HepG2 (cell line): ENCODE measurements around the gene ELP5. TPM values are rescaled to one million over a fixed set of nuclear protein-coding genes. Genes with fewer than 3 reads are reported as not detected.

ENCODE experiments used
- CBX5 ChIP-seq: sonication (generic); formaldehyde crosslinking; IDR thresholded peaks from 2 replicates; pipeline ENCODE4 v1.4.0; 2020; ENCODE audit warnings: missing genetic modification reagents, borderline replicate concordance
- EZH2 ChIP-seq: conservative IDR thresholded peaks from 2 replicates; pipeline ENCODE4 v1.6.1; 2012; ENCODE audit warnings: mild to moderate bottlenecking, low read depth, low read length, moderate library complexity
- FOXA3 ChIP-seq: IDR thresholded peaks from 2 replicates; pipeline ENCODE4 v1.6.1; 2016; ENCODE audit warnings: missing genetic modification reagents, missing compliant biosample characterization
- HIVEP1 ChIP-seq: sonication (generic); formaldehyde crosslinking; IDR thresholded peaks from 2 replicates; pipeline ENCODE4 v1.4.0; 2020; ENCODE audit warnings: mild to moderate bottlenecking, missing genetic modification reagents
- HNF4A ChIP-seq: sonication (generic); formaldehyde crosslinking; IDR thresholded peaks from 2 replicates; pipeline ENCODE4 v1.4.0; 2020; ENCODE audit warnings: missing genetic modification reagents
- HNRNPL ChIP-seq: fragments of 200-400 bp; formaldehyde crosslinking; IDR thresholded peaks from 2 replicates; pipeline ENCODE4 v1.6.1; 2017; ENCODE audit warnings: mild to moderate bottlenecking, low read depth, low read length
- KAT8 ChIP-seq: IDR thresholded peaks from 2 replicates; pipeline ENCODE4 v1.6.1; 2016; ENCODE audit warnings: missing genetic modification reagents, missing compliant biosample characterization
- MTF1 ChIP-seq: sonication (generic); formaldehyde crosslinking; IDR thresholded peaks from 2 replicates; pipeline ENCODE4 v1.5.0; 2020; ENCODE audit warnings: missing genetic modification reagents
- MYC ChIP-seq: sonication (generic); formaldehyde crosslinking; IDR thresholded peaks from 2 replicates; pipeline ENCODE4 v1.9.0; 2021; ENCODE audit warnings: missing genetic modification reagents, borderline replicate concordance
- NBN ChIP-seq: fragments of 450-650 bp; conservative IDR thresholded peaks from 2 replicates; pipeline ENCODE4 v1.6.1; 2017
- PAWR ChIP-seq: sonication (generic); formaldehyde crosslinking; IDR thresholded peaks from 2 replicates; pipeline ENCODE4 v1.4.0; 2020; ENCODE audit warnings: missing genetic modification reagents, mild to moderate bottlenecking, borderline replicate concordance
- POGZ ChIP-seq: sonication (generic); formaldehyde crosslinking; IDR thresholded peaks from 2 replicates; pipeline ENCODE4 v1.4.0; 2020; ENCODE audit warnings: mild to moderate bottlenecking, missing genetic modification reagents
- SNAI1 ChIP-seq: sonication (generic); formaldehyde crosslinking; IDR thresholded peaks from 2 replicates; pipeline ENCODE4 v1.5.0; 2020; ENCODE audit warnings: mild to moderate bottlenecking, missing genetic modification reagents, borderline replicate concordance
- SOX6 ChIP-seq, 2 experiments: fragments of 450-650 bp in 1 of 2; sonication (generic) in 1 of 2; formaldehyde crosslinking in 1 of 2; IDR thresholded peaks; 2 replicates each; pipeline versions ENCODE4 v1.4.0 to v1.6.1; 2017 to 2020; ENCODE audit warnings: antibody characterized with exemption in 1 of 2, mild to moderate bottlenecking in 1 of 2, missing genetic modification reagents in 1 of 2
- ZNF260 ChIP-seq: sonication (generic); formaldehyde crosslinking; IDR thresholded peaks from 2 replicates; pipeline ENCODE4 v1.4.0; 2020; ENCODE audit warnings: missing genetic modification reagents, low read depth, mild to moderate bottlenecking, borderline replicate concordance
- ZNF335 ChIP-seq: sonication (generic); formaldehyde crosslinking; IDR thresholded peaks from 2 replicates; pipeline ENCODE4 v1.4.0; 2020; ENCODE audit warnings: missing genetic modification reagents
- ZNF33B ChIP-seq: sonication (generic); formaldehyde crosslinking; IDR thresholded peaks from 2 replicates; pipeline ENCODE4 v1.5.1; 2020; ENCODE audit warnings: mild to moderate bottlenecking, missing genetic modification reagents
- ZNF441 ChIP-seq: sonication (generic); formaldehyde crosslinking; IDR thresholded peaks from 2 replicates; pipeline ENCODE4 v1.7.0; 2021; ENCODE audit warnings: missing genetic modification reagents, borderline replicate concordance
- ZNF564 ChIP-seq: sonication (generic); formaldehyde crosslinking; IDR thresholded peaks from 2 replicates; pipeline ENCODE4 v1.8.1; 2023; ENCODE audit warnings: mild to moderate bottlenecking, missing genetic modification reagents
- ZNF83 ChIP-seq: sonication (generic); formaldehyde crosslinking; IDR thresholded peaks from 2 replicates; pipeline ENCODE4 v1.4.0; 2020; ENCODE audit warnings: missing genetic modification reagents, mild to moderate bottlenecking, borderline replicate concordance
- ZNF839 ChIP-seq: sonication (generic); formaldehyde crosslinking; IDR thresholded peaks from 2 replicates; pipeline ENCODE4 v1.4.0; 2020; ENCODE audit warnings: missing genetic modification reagents, mild to moderate bottlenecking, borderline replicate concordance
- polyA plus RNA-seq, 8 experiments: library from polyadenylated mRNA; depleted of rRNA in 3 of 8; stranded (reverse) in 7 of 8; unstranded in 1 of 8; fragments of >200 nt; fragmentation: Illumina TruSeq in 4 of 8; extraction: Trizol in 4 of 8; gene quantifications; 2 replicates each; pipeline versions ENCODE4 v1.2.1 to v1.2.3, GENCODE V29; 2011 to 2016; ENCODE audit warnings: low read depth in 4 of 8, missing spikeins in 1 of 8, mixed read lengths in 1 of 8; ENCODE audit not compliant: insufficient read depth in 1 of 8
- total RNA-seq, 5 experiments: library from RNA; depleted of rRNA; stranded (reverse); fragments of >200 nt; fragmentation: Illumina TruSeq; extraction: Trizol; gene quantifications; 2 replicates each; pipeline ENCODE4 v1.2.3, GENCODE V29; 2016; ENCODE audit warnings: low read depth in 1 of 5
- TF ChIP-seq, protein P1 (sequence below): sonication (generic); formaldehyde crosslinking; IDR thresholded peaks from 2 replicates; pipeline ENCODE4 v1.5.0; 2020; ENCODE audit warnings: missing genetic modification reagents, mild to moderate bottlenecking, borderline replicate concordance
- TF ChIP-seq, protein P2 (sequence below): conservative IDR thresholded peaks from 2 replicates; pipeline ENCODE4 v1.6.1; 2018; ENCODE audit warnings: missing genetic modification reagents
- TF ChIP-seq, protein P3 (sequence below): sonication (generic); formaldehyde crosslinking; IDR thresholded peaks from 2 replicates; pipeline ENCODE4 v1.4.0; 2020; ENCODE audit warnings: low read depth, mild to moderate bottlenecking, missing genetic modification reagents
- TF ChIP-seq, protein P4 (sequence below): sonication (generic); formaldehyde crosslinking; IDR thresholded peaks from 2 replicates; pipeline ENCODE4 v1.5.0; 2020; ENCODE audit warnings: missing genetic modification reagents

The ELP5 gene
- total and polyA plus RNA-seq, 2 of the 13 experiments (the other 11 are each of a cell fraction or from before 2014, with no cell fraction given) = 67.6 to 69.8 TPM

DNA sequence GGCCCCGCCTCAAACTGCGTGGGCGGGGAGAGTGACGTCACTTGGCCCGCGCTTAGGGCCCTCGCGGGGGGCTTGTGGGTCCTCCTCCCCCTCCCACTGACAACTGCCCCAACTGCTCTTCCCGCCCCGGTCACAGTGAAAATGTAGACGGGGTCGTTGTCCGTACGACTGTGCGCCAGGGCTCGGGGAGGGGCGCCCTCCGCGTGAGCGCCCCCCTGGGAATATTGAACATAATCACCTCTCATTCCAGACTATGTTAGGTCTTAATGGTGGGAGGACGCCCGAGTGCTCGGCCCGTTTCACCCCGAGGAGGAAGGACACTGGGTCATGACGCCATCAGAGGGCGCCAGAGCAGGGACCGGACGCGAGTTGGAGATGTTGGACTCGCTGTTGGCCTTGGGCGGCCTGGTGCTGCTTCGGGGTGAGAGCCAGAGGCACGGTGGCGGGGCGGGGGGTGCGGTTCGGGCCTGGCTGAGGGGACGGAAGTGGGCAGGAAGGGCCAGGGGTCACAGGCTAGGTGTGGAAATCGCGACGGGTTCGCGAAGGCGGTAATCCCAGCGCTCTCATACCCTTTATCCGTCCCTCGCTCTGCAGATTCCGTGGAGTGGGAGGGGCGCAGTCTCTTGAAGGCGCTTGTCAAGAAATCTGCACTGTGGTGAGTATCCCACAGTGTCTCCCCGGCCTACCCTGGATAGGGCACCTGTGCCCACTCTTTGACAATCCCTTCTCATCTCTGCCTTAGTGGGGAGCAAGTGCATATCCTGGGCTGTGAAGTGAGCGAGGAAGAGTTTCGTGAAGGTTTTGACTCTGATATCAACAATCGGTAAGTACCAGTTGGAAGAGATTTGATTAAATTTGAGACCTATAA lies at the start of gene ELP5 (continued):
- TF ChIP-seq ZNF335 (CRISPR knock-in tag) (peak; percentile 65; the same call in 1 of the 2 replicates), PAWR (no peak), EZH2 (no peak), HIVEP1 (CRISPR knock-in tag) (peak; percentile 78), HNF4A (CRISPR knock-in tag) (peak; percentile 68), HNRNPL (no peak), MTF1 (CRISPR knock-in tag) (no peak), FOXA3 (CRISPR knock-in tag) (peak; percentile 55), ZNF83 (no peak), KAT8 (CRISPR knock-in tag) (peak; percentile 91), MYC (CRISPR knock-in tag) (peak; percentile 81; the same call in 1 of the 2 replicates), CBX5 (peak; percentile 82; the same call in 1 of the 2 replicates), NBN (no peak), POGZ (CRISPR knock-in tag) (peak; percentile 85), ZNF441 (no peak; the same call in 1 of the 2 replicates), ZNF839 (CRISPR knock-in tag) (no peak), SOX6 (IDR thresholded peaks at IDR 0.05) (no peak), SOX6 (CRISPR knock-in tag; IDR thresholded peaks at IDR 0.05) (peak; percentile 79), ZNF33B (CRISPR knock-in tag) (no peak), ZNF564 (CRISPR knock-in tag) (0 out of 2 replicates have a peak, but pooled peaks have one; percentile 40), ZNF260 (CRISPR knock-in tag) (no peak), SNAI1 (CRISPR knock-in tag) (no peak)
- TF ChIP-seq, protein P1, sequence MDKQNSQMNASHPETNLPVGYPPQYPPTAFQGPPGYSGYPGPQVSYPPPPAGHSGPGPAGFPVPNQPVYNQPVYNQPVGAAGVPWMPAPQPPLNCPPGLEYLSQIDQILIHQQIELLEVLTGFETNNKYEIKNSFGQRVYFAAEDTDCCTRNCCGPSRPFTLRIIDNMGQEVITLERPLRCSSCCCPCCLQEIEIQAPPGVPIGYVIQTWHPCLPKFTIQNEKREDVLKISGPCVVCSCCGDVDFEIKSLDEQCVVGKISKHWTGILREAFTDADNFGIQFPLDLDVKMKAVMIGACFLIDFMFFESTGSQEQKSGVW = no peak
- TF ChIP-seq, protein P2, sequence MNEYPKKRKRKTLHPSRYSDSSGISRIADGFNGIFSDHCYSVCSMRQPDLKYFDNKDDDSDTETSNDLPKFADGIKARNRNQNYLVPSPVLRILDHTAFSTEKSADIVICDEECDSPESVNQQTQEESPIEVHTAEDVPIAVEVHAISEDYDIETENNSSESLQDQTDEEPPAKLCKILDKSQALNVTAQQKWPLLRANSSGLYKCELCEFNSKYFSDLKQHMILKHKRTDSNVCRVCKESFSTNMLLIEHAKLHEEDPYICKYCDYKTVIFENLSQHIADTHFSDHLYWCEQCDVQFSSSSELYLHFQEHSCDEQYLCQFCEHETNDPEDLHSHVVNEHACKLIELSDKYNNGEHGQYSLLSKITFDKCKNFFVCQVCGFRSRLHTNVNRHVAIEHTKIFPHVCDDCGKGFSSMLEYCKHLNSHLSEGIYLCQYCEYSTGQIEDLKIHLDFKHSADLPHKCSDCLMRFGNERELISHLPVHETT (CRISPR knock-in tag) = peak; percentile 87
- TF ChIP-seq, protein P3, sequence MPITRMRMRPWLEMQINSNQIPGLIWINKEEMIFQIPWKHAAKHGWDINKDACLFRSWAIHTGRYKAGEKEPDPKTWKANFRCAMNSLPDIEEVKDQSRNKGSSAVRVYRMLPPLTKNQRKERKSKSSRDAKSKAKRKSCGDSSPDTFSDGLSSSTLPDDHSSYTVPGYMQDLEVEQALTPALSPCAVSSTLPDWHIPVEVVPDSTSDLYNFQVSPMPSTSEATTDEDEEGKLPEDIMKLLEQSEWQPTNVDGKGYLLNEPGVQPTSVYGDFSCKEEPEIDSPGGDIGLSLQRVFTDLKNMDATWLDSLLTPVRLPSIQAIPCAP (CRISPR knock-in tag) = no peak
- TF ChIP-seq, protein P4, sequence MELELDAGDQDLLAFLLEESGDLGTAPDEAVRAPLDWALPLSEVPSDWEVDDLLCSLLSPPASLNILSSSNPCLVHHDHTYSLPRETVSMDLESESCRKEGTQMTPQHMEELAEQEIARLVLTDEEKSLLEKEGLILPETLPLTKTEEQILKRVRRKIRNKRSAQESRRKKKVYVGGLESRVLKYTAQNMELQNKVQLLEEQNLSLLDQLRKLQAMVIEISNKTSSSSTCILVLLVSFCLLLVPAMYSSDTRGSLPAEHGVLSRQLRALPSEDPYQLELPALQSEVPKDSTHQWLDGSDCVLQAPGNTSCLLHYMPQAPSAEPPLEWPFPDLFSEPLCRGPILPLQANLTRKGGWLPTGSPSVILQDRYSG (CRISPR knock-in tag) = no peak
